Ishikawa (cell line): ENCODE data around the gene TP53BP2.

Experiments
- CEBPB ChIP-seq: IDR thresholded peaks from 2 replicates; pipeline ENCODE4 v1.6.1; 2012
- CREB1 ChIP-seq: IDR thresholded peaks from 2 replicates; pipeline ENCODE4 v1.6.1; 2012; ENCODE audit warnings: low read depth
- EGR1 ChIP-seq: IDR thresholded peaks from 2 replicates; pipeline ENCODE4 v1.6.1; 2012
- EP300 ChIP-seq: IDR thresholded peaks from 2 replicates; pipeline ENCODE4 v1.6.1; 2012; ENCODE audit warnings: borderline replicate concordance
- RAD21 ChIP-seq: IDR thresholded peaks from 2 replicates; pipeline ENCODE4 v1.6.1; 2012; ENCODE audit warnings: low read depth
- TAF1 ChIP-seq: IDR thresholded peaks from 2 replicates; pipeline ENCODE4 v1.6.1; 2012; ENCODE audit warnings: low read depth, mild to moderate bottlenecking
- YY1 ChIP-seq: IDR thresholded peaks from 2 replicates; pipeline ENCODE4 v1.6.1; 2012; ENCODE audit warnings: low read depth
- ZBTB7A ChIP-seq: IDR thresholded peaks from 2 replicates; pipeline ENCODE4 v1.6.1; 2012; ENCODE audit warnings: low read depth
- TF ChIP-seq, protein P1 (sequence below): IDR thresholded peaks from 2 replicates; pipeline ENCODE4 v1.6.1; 2012; ENCODE audit warnings: low read depth, mild to moderate bottlenecking

- TF ChIP-seq, protein P1, sequence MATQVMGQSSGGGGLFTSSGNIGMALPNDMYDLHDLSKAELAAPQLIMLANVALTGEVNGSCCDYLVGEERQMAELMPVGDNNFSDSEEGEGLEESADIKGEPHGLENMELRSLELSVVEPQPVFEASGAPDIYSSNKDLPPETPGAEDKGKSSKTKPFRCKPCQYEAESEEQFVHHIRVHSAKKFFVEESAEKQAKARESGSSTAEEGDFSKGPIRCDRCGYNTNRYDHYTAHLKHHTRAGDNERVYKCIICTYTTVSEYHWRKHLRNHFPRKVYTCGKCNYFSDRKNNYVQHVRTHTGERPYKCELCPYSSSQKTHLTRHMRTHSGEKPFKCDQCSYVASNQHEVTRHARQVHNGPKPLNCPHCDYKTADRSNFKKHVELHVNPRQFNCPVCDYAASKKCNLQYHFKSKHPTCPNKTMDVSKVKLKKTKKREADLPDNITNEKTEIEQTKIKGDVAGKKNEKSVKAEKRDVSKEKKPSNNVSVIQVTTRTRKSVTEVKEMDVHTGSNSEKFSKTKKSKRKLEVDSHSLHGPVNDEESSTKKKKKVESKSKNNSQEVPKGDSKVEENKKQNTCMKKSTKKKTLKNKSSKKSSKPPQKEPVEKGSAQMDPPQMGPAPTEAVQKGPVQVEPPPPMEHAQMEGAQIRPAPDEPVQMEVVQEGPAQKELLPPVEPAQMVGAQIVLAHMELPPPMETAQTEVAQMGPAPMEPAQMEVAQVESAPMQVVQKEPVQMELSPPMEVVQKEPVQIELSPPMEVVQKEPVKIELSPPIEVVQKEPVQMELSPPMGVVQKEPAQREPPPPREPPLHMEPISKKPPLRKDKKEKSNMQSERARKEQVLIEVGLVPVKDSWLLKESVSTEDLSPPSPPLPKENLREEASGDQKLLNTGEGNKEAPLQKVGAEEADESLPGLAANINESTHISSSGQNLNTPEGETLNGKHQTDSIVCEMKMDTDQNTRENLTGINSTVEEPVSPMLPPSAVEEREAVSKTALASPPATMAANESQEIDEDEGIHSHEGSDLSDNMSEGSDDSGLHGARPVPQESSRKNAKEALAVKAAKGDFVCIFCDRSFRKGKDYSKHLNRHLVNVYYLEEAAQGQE: no peak
- TF ChIP-seq CREB1 (no peak), TAF1 (no peak), EGR1 (no peak), YY1 (no peak), EP300 (no peak), RAD21 (no peak), CEBPB (no peak), ZBTB7A (no peak)
Measured at GRCh38 chr1:223761411-223761810, 84.3 kb downstream of the TP53BP2 start.
